Activated T-cell treated with anti-CD3 and anti-CD28 coated beads for 24 hours (primary cell): Measurements from ENCODE around the gene OS9.
"Not testable (repeated sequence)": the region's sequence is repeated elsewhere in the genome, so short reads cannot be mapped to it uniquely, and the experiment has no call there.

Source experiments
- DNase-seq: peaks from one replicate; pipeline ENCODE4 v3.0.0-alpha.2; 2020; ENCODE audit warnings: low read depth

OS9 gene

GRCh38 chr12:57695770-57696432 lies 2.0 kb downstream of the OS9 start:
- DNase-seq = no peak

- DNase-seq = no peak
These were observed 3.1 kb downstream of the OS9 start for GRCh38 chr12:57697076-57697475.

GRCh38 chr12:57698414-57698813 lies 4.5 kb downstream of the OS9 start:
- DNase-seq = no peak

GRCh38 chr12:57700317-57700716 lies 6.4 kb downstream of the OS9 start:
- no peak for DNase-seq

GRCh38 chr12:57707250-57707649 lies 13.3 kb downstream of the OS9 start:
- DNase-seq = no peak

GRCh38 chr12:57708296-57708695 lies 14.4 kb downstream of the OS9 start:
- no peak for DNase-seq

- DNase-seq = no peak
These were observed 18.8 kb downstream of the OS9 start for GRCh38 chr12:57712701-57713100.

GRCh38 chr12:57713209-57713608 lies 19.3 kb downstream of the OS9 start:
- DNase-seq = no peak

GRCh38 chr12:57715036-57715748 lies 21.3 kb downstream of the OS9 start:
- not testable (repeated sequence) for DNase-seq

GRCh38 chr12:57715786-57716185 lies 21.9 kb downstream of the OS9 start:
- no peak for DNase-seq

GRCh38 chr12:57716305-57716704 lies 22.4 kb downstream of the OS9 start:
- no peak for DNase-seq

- no peak for DNase-seq
These were observed 23.2 kb downstream of the OS9 start for GRCh38 chr12:57717131-57717530.

GRCh38 chr12:57717846-57718640 lies 24.1 kb downstream of the OS9 start:
- no peak for DNase-seq

GRCh38 chr12:57718641-57719528 lies 25.0 kb downstream of the OS9 start:
- DNase-seq = no peak

GRCh38 chr12:57719777-57720605 lies 26.1 kb downstream of the OS9 start:
- no peak for DNase-seq

GRCh38 chr12:57720606-57721595 lies 27.0 kb downstream of the OS9 start:
- DNase-seq = no peak

- DNase-seq = not testable (repeated sequence)
These were observed 28.1 kb downstream of the OS9 start for GRCh38 chr12:57721846-57722608.

GRCh38 chr12:57722716-57723629 lies 29.0 kb downstream of the OS9 start:
- DNase-seq = no peak
